Measurements from ENCODE around the gene TMPRSS9. TPM values are rescaled to one million over a fixed set of nuclear protein-coding genes. Genes with fewer than 3 reads are reported as not detected.

The TMPRSS9 gene
- polyA plus RNA-seq, 1 donor (not counting 4 experiments of a cell fraction or from before 2014, with no cell fraction given), result not detected

DNA sequence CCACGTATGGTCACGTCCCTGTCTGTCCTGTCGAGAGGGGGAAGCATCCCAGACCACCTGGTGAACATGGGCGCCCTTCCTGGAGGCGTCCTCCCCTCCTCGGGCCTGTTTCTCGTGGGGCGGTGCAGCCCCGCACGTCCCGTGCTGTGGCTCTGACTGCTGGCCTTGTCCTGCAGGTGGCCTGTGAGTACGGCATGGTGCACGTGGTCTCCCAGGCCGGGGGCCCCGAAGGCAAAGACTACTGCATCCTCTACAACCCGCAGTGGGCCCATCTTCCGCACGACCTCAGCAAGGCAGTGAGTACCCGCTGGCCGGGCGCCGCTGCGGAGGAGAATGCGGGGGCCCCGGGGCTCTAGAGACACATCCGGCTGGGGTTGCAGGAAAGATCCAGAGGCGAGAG, 25.6 kb upstream of the TMPRSS9 start:
- no peaks in the 10 kb centered on the region for H3K9me3 ChIP-seq (ENCODE audit: control insufficient read depth, low read depth, low read length)
- H3K79me2 ChIP-seq (ENCODE audit: control insufficient read depth, insufficient read depth, low read length), result peaks cover 46% of the 10 kb centered on the region
- H4K20me1 ChIP-seq (ENCODE audit: control insufficient read depth, extremely low read depth, insufficient read depth, low read length), result peaks cover 8% of the 10 kb centered on the region
- peaks cover 0 to 3% of the 10 kb centered on the region in 2 experiments for H3K36me3 ChIP-seq (ENCODE audit: control insufficient read depth in 2 of 2, extremely low read depth in 1 of 2, insufficient read depth in 2 of 2, low read length in 2 of 2)
- no peaks in the 10 kb centered on the region for H3K27me3 ChIP-seq (ENCODE audit: control insufficient read depth, extremely low read depth, insufficient read depth, low read length)
- no peak overlapping the region for H2AFZ ChIP-seq (ENCODE audit: control insufficient read depth, low read length)
- no peak overlapping the region for H3K9ac ChIP-seq (ENCODE audit: control insufficient read depth, extremely low read depth, insufficient read depth, low read length)
- H3K9me1 ChIP-seq (ENCODE audit: control insufficient read depth, extremely low read depth, insufficient read depth, low read length), result peaks cover 3% of the 10 kb centered on the region
- TF ChIP-seq EZH2 (IDR thresholded peaks at IDR 0.05; ENCODE audit: low read length), result no peak
- TF ChIP-seq, protein P1, sequence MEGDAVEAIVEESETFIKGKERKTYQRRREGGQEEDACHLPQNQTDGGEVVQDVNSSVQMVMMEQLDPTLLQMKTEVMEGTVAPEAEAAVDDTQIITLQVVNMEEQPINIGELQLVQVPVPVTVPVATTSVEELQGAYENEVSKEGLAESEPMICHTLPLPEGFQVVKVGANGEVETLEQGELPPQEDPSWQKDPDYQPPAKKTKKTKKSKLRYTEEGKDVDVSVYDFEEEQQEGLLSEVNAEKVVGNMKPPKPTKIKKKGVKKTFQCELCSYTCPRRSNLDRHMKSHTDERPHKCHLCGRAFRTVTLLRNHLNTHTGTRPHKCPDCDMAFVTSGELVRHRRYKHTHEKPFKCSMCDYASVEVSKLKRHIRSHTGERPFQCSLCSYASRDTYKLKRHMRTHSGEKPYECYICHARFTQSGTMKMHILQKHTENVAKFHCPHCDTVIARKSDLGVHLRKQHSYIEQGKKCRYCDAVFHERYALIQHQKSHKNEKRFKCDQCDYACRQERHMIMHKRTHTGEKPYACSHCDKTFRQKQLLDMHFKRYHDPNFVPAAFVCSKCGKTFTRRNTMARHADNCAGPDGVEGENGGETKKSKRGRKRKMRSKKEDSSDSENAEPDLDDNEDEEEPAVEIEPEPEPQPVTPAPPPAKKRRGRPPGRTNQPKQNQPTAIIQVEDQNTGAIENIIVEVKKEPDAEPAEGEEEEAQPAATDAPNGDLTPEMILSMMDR (optimal IDR thresholded peaks at IDR 0.05 in 1 of 3, IDR thresholded peaks at IDR 0.05 in 1 of 3, conservative IDR thresholded peaks at IDR 0.05 in 1 of 3; ENCODE audit: extremely low read depth in 1 of 3, insufficient read depth in 2 of 3, low read length in 3 of 3), result no peak
- H3K4me1 ChIP-seq (ENCODE audit: control insufficient read depth, extremely low read depth, insufficient read depth, low read length), result peaks cover 2% of the 10 kb centered on the region
- dilution Hi-C loops (cut with MboI; ENCODE audit: extremely low pct_ligation_motif_present, low sequenced_read_pairs), result no loop called here
- no peak overlapping the region for H3K4me2 ChIP-seq (ENCODE audit: control insufficient read depth, extremely low read depth, insufficient read depth, low read depth, low read length)
- DNase-seq (ENCODE audit: low read depth, low spot score), result no peak
- FAIRE-seq, result no peak
- H3K4me3 ChIP-seq (ENCODE audit: control insufficient read depth in 2 of 3, extremely low read depth in 1 of 3, insufficient read depth in 2 of 3, low read depth in 1 of 3, low read length in 3 of 3), result no peak overlapping the region
- H3K27ac ChIP-seq (ENCODE audit: control insufficient read depth, insufficient read depth, low read length), result no peak overlapping the region

DNA sequence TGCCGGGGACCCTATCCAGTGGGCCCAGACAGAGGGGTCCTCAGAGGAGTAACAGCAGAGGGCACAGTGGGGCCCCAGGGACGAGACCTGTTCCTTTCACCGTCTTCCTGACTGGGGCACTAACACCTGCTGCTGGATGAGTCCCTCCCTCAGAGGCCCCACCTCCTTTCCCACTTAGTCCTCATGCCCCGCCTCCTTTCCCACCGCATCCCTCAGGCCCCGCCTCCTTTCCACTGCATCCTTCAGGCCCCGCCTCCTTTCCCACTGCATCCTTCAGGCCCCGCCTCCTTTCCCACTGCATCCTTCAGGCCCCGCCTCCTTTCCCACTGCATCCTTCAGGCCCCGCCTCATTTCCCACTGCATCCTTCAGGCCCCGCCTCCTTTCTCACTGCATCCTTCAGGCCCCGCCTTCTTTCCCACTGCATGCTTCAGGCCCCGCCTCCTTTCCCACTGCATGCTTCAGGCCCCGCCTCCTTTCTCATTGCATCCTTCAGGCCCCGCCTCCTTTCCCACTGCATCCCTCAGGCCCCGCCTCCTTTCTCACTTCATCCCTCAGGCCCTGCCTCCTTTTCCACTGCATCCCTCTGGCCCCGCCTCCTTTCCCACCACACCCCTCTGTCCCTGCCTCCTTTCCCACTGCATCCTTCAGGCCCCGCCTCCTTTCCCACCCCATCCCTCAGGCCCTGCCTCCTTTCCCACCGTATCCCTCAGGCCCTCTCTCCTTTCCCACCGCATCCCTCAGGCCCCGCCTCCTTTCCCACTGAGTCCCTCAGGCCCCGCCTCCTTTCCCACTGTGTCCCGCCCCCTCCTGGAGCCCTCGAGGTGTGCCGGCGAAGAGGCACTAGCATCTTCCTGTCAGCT, 24.8 kb upstream of the TMPRSS9 start:
- no peak overlapping the region for H3K4me2 ChIP-seq (ENCODE audit: control insufficient read depth, extremely low read depth, insufficient read depth, low read depth, low read length)
- H3K9ac ChIP-seq (ENCODE audit: control insufficient read depth, extremely low read depth, insufficient read depth, low read length), result no peak overlapping the region
- FAIRE-seq (no peak), DNase-seq (ENCODE audit: low read depth, low spot score) (no peak)
- no peaks in the 10 kb centered on the region for H3K4me1 ChIP-seq (ENCODE audit: control insufficient read depth, extremely low read depth, insufficient read depth, low read length)
- no peak for TF ChIP-seq EZH2 (IDR thresholded peaks at IDR 0.05; ENCODE audit: low read length)
- TF ChIP-seq, protein P1 (optimal IDR thresholded peaks at IDR 0.05 in 1 of 3, IDR thresholded peaks at IDR 0.05 in 1 of 3, conservative IDR thresholded peaks at IDR 0.05 in 1 of 3; ENCODE audit: extremely low read depth in 1 of 3, insufficient read depth in 2 of 3, low read length in 3 of 3), result no peak
- peaks cover 3% of the 10 kb centered on the region for H3K9me1 ChIP-seq (ENCODE audit: control insufficient read depth, extremely low read depth, insufficient read depth, low read length)
- no peak overlapping the region for H3K27ac ChIP-seq (ENCODE audit: control insufficient read depth, insufficient read depth, low read length)
- peaks cover 42% of the 10 kb centered on the region for H3K79me2 ChIP-seq (ENCODE audit: control insufficient read depth, insufficient read depth, low read length)
- no peaks in the 10 kb centered on the region for H3K9me3 ChIP-seq (ENCODE audit: control insufficient read depth, low read depth, low read length)
- no peaks in the 10 kb centered on the region for H3K27me3 ChIP-seq (ENCODE audit: control insufficient read depth, extremely low read depth, insufficient read depth, low read length)
- H3K36me3 ChIP-seq (ENCODE audit: control insufficient read depth in 2 of 2, extremely low read depth in 1 of 2, insufficient read depth in 2 of 2, low read length in 2 of 2), result peaks cover 0 to 3% of the 10 kb centered on the region in 2 experiments
- H3K4me3 ChIP-seq (ENCODE audit: control insufficient read depth in 2 of 3, extremely low read depth in 1 of 3, insufficient read depth in 2 of 3, low read depth in 1 of 3, low read length in 3 of 3), result no peak overlapping the region
- H4K20me1 ChIP-seq (ENCODE audit: control insufficient read depth, extremely low read depth, insufficient read depth, low read length), result peaks cover 8% of the 10 kb centered on the region
- dilution Hi-C loops (cut with MboI; ENCODE audit: extremely low pct_ligation_motif_present, low sequenced_read_pairs), result no loop called here
- no peak overlapping the region for H2AFZ ChIP-seq (ENCODE audit: control insufficient read depth, low read length)
